Hepatocyte (in vitro differentiated cells): Measurements from ENCODE around the gene KSR1. TPM values are rescaled to one million over a fixed set of nuclear protein-coding genes. Genes with fewer than 3 reads are reported as not detected.

Experiments
- DNase-seq: peaks from one replicate; pipeline ENCODE4 v3.0.0-alpha.2; 2016; ENCODE audit warnings: low spot score
- H2AFZ ChIP-seq: fragments of 200-600 bp; sonication (generic); 2 replicates; pipeline ENCODE4 v1.6.0; 2016; ENCODE audit warnings: antibody characterized with exemption, mild to moderate bottlenecking
- H3K27ac ChIP-seq: fragments of 200-600 bp; sonication (generic); 2 replicates; pipeline ENCODE4 v1.5.1; 2016; ENCODE audit warnings: mild to moderate bottlenecking
- H3K27me3 ChIP-seq: fragments of 200-600 bp; sonication (generic); 2 replicates; pipeline ENCODE4 v1.6.1; 2016
- H3K36me3 ChIP-seq: fragments of 200-600 bp; sonication (generic); replicated peaks from 2 replicates; pipeline ENCODE4 v1.5.1; 2016; ENCODE audit warnings: low read depth; ENCODE audit not compliant: insufficient read depth
- H3K4me1 ChIP-seq: fragments of 200-600 bp; sonication (generic); 2 replicates; pipeline ENCODE4 v1.5.1; 2016; ENCODE audit warnings: mild to moderate bottlenecking, moderate library complexity; ENCODE audit not compliant: insufficient read depth
- H3K4me2 ChIP-seq: fragments of 200-600 bp; sonication (generic); 2 replicates; pipeline ENCODE4 v1.6.0; 2016
- H3K4me3 ChIP-seq: fragments of 200-600 bp; sonication (generic); 2 replicates; pipeline ENCODE4 v1.5.1; 2016; ENCODE audit warnings: mild to moderate bottlenecking
- H3K79me2 ChIP-seq: fragments of 200-600 bp; sonication (generic); 2 replicates; pipeline ENCODE4 v1.6.0; 2017; ENCODE audit warnings: mild to moderate bottlenecking
- H3K9me2 ChIP-seq: fragments of 200-600 bp; sonication (generic); replicated peaks from 2 replicates; pipeline ENCODE4 v1.6.0; 2017; ENCODE audit warnings: mild to moderate bottlenecking; ENCODE audit not compliant: insufficient read depth
- H3K9me3 ChIP-seq: fragments of 200-600 bp; sonication (generic); 2 replicates; pipeline ENCODE4 v1.5.1; 2016; ENCODE audit warnings: low read depth, mild to moderate bottlenecking
- H4K20me1 ChIP-seq: fragments of 200-600 bp; sonication (generic); 2 replicates; pipeline ENCODE4 v1.6.0; 2016; ENCODE audit warnings: mild to moderate bottlenecking; ENCODE audit not compliant: insufficient read depth, poor library complexity, severe bottlenecking
- CTCF ChIP-seq: fragments of 200-600 bp; sonication (generic); IDR thresholded peaks from 2 replicates; pipeline ENCODE4 v1.5.1; 2016; ENCODE audit warnings: antibody characterized with exemption, mild to moderate bottlenecking; ENCODE audit not compliant: poor library complexity
- EZH2 ChIP-seq: fragments of 200-600 bp; sonication (generic); IDR thresholded peaks from 2 replicates; pipeline ENCODE4 v1.6.1; 2016; ENCODE audit warnings: antibody characterized with exemption, mild to moderate bottlenecking, borderline replicate concordance
- EZH2phosphoT487 ChIP-seq: fragments of 200-600 bp; sonication (generic); IDR thresholded peaks from one replicate; pipeline ENCODE4 v1.6.1; 2018; ENCODE audit warnings: antibody characterized with exemption, mild to moderate bottlenecking, low read depth, moderate library complexity; ENCODE audit not compliant: unreplicated experiment, severe bottlenecking
- WGBS: methylation state at CpG from one replicate; pipeline ENCODE4 v1.1.6; 2016; ENCODE audit warnings: low lambda C conversion rate; ENCODE audit errors: missing lambda C conversion rate; 5-methylcytosine and 5-hydroxymethylcytosine counted together
- polyA plus RNA-seq: library from polyadenylated mRNA; unstranded; fragments of >200 nt; fragmentation: Nextera tagmentation; extraction: Ambion mirVana; gene quantifications from 2 replicates; pipeline ENCODE4 v1.2.1, GENCODE V29; 2016
- total RNA-seq: library from RNA; depleted of rRNA; stranded (reverse); fragments of >200 nt; gene quantifications from 2 replicates; pipeline ENCODE4 v1.2.3, GENCODE V29; 2014

KSR1 gene
- total and polyA plus RNA-seq, 2 experiments from 2014 or later = 16.2 to 32.6 TPM

GRCh38 chr17:27496005-27496404, 39.8 kb downstream of the KSR1 start:
- Histone ChIP-seq H3K79me2 (peaks cover 88% of the 10 kb centered on the region), H3K36me3 (no peaks in the 10 kb centered on the region), H3K9me3 (no peaks in the 10 kb centered on the region), H3K9me2 (no peaks in the 10 kb centered on the region), H3K27ac (peak overlapping the region; percentile 98), H3K4me2 (peak overlapping the region; percentile 73), H3K4me3 (no peak overlapping the region), H3K27me3 (no peaks in the 10 kb centered on the region), H2AFZ (no peak overlapping the region), H3K4me1 (peaks cover 65% of the 10 kb centered on the region), H4K20me1 (no peaks in the 10 kb centered on the region)
- 53% methylated on average over 5 of the region's 5 CpGs for WGBS
- no peak for TF ChIP-seq EZH2
- DNase-seq = no peak

DNA sequence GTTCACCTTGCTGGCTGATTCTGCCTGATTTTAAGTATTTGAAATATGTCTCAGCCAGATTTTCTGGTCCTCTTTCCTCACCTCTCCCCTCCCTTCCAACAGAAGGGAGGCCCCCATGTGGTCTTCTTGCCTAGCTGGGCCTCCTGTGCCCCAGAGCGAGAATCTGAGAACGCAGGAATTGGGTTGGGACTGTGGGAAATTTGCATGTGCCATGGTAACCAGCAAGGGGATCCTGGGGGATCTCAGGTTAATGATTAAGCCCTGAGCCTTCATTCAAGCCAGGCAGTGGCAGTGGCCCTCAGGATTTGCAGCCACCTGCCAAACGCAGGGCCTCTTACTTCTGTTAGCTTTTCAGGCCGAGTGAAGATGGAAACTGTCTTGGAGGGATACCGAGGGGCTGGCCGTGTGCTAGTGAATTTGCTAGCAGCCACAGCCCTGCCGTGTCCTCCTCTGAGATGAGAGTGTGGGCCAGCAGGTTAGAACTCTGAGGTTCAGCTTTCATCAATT, 40.2 kb downstream of the KSR1 start:
- peak overlapping the region; percentile 73 for H3K4me2 ChIP-seq
- H3K79me2 ChIP-seq = peaks cover 86% of the 10 kb centered on the region
- peak; percentile 79 for DNase-seq
- 48% methylated on average over 7 of the region's 7 CpGs for WGBS
- H3K27ac ChIP-seq = peak overlapping the region; percentile 98
- TF ChIP-seq EZH2phosphoT487 (no peak), CTCF (no peak), EZH2 (no peak)
- no peaks in the 10 kb centered on the region for H3K27me3 ChIP-seq
- no peak overlapping the region for H2AFZ ChIP-seq
- H3K9me2 ChIP-seq = no peaks in the 10 kb centered on the region
- H4K20me1 ChIP-seq = no peaks in the 10 kb centered on the region
- no peak overlapping the region for H3K4me3 ChIP-seq
- H3K9me3 ChIP-seq = no peaks in the 10 kb centered on the region
- H3K4me1 ChIP-seq = peaks cover 61% of the 10 kb centered on the region
- H3K36me3 ChIP-seq = no peaks in the 10 kb centered on the region

- Histone ChIP-seq H3K79me2 (peaks cover 86% of the 10 kb centered on the region), H4K20me1 (no peaks in the 10 kb centered on the region), H3K9me2 (no peaks in the 10 kb centered on the region), H2AFZ (no peak overlapping the region), H3K4me2 (peak overlapping the region; percentile 73), H3K4me1 (peaks cover 56% of the 10 kb centered on the region), H3K9me3 (no peaks in the 10 kb centered on the region), H3K27ac (peak overlapping the region; percentile 98), H3K27me3 (no peaks in the 10 kb centered on the region), H3K36me3 (no peaks in the 10 kb centered on the region), H3K4me3 (no peak overlapping the region)
- WGBS = 73% methylated on average over 9 of the region's 9 CpGs
- TF ChIP-seq CTCF = no peak
- TF ChIP-seq EZH2phosphoT487 = no peak
- TF ChIP-seq EZH2 = no peak
- DNase-seq = no peak
Measured at GRCh38 chr17:27496971-27497370, 40.7 kb downstream of the KSR1 start.

DNA sequence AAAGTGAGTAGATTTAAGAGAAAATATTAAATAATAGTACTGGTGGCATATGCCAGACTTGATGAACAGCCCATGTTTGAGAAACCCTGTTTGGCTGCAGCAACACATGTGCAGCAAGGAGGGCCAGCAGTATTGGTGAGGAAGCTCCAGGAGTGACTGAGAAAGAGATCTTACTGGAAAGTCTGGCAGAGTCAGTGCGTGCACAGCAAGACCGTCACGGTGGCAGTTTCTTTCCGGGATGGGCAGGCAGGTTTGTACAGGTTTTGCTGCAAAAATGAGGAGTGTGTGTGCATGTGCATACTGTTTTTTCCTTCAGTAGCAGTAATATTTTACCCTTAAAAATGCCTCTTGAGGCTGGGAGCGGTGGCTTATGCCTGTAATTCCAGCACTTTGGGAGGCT, 41.4 kb downstream of the KSR1 start:
- Histone ChIP-seq H3K4me1 (peaks cover 48% of the 10 kb centered on the region), H3K27ac (peak overlapping the region; percentile 98), H3K4me3 (no peak overlapping the region), H2AFZ (no peak overlapping the region), H4K20me1 (no peaks in the 10 kb centered on the region), H3K4me2 (peak overlapping the region; percentile 73), H3K9me3 (no peaks in the 10 kb centered on the region), H3K79me2 (peaks cover 86% of the 10 kb centered on the region), H3K27me3 (no peaks in the 10 kb centered on the region), H3K36me3 (no peaks in the 10 kb centered on the region), H3K9me2 (no peaks in the 10 kb centered on the region)
- no peak for TF ChIP-seq CTCF
- TF ChIP-seq EZH2 = no peak
- no peak for TF ChIP-seq EZH2phosphoT487
- no peak for DNase-seq
- WGBS = 94% methylated on average over 5 of the region's 5 CpGs
